Glutamatergic neuron (in vitro differentiated cells): ENCODE measurements around the gene ADAR. TPM values are rescaled to one million over a fixed set of nuclear protein-coding genes. Genes with fewer than 3 reads are reported as not detected.

Experiments used
- DNase-seq: peaks from one replicate; pipeline ENCODE4 v3.0.0; 2022
- H3K27ac Mint-ChIP-seq: one replicate; pipeline ENCODE4 v1.8.0; 2020; ENCODE audit warnings: mild to moderate bottlenecking, mixed read lengths, inconsistent platforms; ENCODE audit not compliant: unreplicated experiment
- H3K27me3 Mint-ChIP-seq: one replicate; pipeline ENCODE4 v1.8.0; 2020; ENCODE audit warnings: mild to moderate bottlenecking, moderate library complexity, mixed read lengths, inconsistent platforms; ENCODE audit not compliant: unreplicated experiment
- H3K36me3 Mint-ChIP-seq: one replicate; pipeline ENCODE4 v1.8.0; 2020; ENCODE audit warnings: mild to moderate bottlenecking, mixed read lengths, inconsistent platforms; ENCODE audit not compliant: unreplicated experiment
- H3K4me1 Mint-ChIP-seq: one replicate; pipeline ENCODE4 v1.8.0; 2020; ENCODE audit warnings: mild to moderate bottlenecking, low read depth, mixed read lengths, inconsistent platforms; ENCODE audit not compliant: unreplicated experiment
- H3K4me3 Mint-ChIP-seq: one replicate; pipeline ENCODE4 v1.8.0; 2020; ENCODE audit warnings: mild to moderate bottlenecking, mixed read lengths, inconsistent platforms; ENCODE audit not compliant: unreplicated experiment
- H3K9me3 Mint-ChIP-seq: one replicate; pipeline ENCODE4 v1.8.0; 2020; ENCODE audit warnings: mild to moderate bottlenecking, moderate library complexity, mixed read lengths, inconsistent platforms; ENCODE audit not compliant: unreplicated experiment
- total RNA-seq: library from RNA; stranded (reverse); fragmentation: NEBNext Ultra II Directional; extraction: Animal tissue kit (Norgen Biotek cat#: 25700); gene quantifications from one replicate; pipeline ENCODE4 v1.2.1, GENCODE V29; 2021; ENCODE audit not compliant: unreplicated experiment
- TF ChIP-seq, protein P1 (sequence below): fragments of 200-600 bp; sonication (generic); IDR thresholded peaks from one replicate; pipeline ENCODE4 v1.5.0; 2021; ENCODE audit not compliant: partially characterized antibody, unreplicated experiment

Gene ADAR
- total RNA-seq, 1 donor from 2014 or later, result 166 TPM

DNA sequence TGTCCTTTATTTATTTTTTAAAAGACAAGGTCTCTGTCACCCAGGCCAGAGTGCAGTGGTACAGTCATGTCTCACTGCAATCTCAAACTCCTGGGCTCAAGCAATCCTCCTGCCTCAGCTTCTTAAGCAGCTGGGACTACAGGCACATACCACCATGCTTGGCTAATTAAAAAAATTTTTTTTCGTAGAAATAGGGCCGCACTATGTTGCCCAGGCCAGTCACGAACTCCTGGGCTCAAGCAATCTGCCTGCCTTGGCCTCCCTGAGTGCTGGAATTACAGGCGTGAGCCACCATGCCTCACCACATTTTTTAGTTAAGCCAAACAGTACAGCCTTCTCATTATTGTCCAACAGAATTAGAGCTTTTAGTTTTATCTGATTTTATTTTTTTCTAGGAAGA is 7.4 kb upstream of the ADAR start:
- Mint-ChIP-seq H3K27ac (no peak overlapping the region), H3K4me3 (no peak overlapping the region), H3K9me3 (no peaks in the 10 kb centered on the region), H3K36me3 (no peaks in the 10 kb centered on the region), H3K4me1 (peaks cover 33% of the 10 kb centered on the region), H3K27me3 (no peaks in the 10 kb centered on the region)
- DNase-seq, result no peak
- TF ChIP-seq, protein P1, sequence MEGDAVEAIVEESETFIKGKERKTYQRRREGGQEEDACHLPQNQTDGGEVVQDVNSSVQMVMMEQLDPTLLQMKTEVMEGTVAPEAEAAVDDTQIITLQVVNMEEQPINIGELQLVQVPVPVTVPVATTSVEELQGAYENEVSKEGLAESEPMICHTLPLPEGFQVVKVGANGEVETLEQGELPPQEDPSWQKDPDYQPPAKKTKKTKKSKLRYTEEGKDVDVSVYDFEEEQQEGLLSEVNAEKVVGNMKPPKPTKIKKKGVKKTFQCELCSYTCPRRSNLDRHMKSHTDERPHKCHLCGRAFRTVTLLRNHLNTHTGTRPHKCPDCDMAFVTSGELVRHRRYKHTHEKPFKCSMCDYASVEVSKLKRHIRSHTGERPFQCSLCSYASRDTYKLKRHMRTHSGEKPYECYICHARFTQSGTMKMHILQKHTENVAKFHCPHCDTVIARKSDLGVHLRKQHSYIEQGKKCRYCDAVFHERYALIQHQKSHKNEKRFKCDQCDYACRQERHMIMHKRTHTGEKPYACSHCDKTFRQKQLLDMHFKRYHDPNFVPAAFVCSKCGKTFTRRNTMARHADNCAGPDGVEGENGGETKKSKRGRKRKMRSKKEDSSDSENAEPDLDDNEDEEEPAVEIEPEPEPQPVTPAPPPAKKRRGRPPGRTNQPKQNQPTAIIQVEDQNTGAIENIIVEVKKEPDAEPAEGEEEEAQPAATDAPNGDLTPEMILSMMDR, result no peak

GRCh38 chr1:154614901-154615300 is 6.9 kb upstream of the ADAR start:
- H3K27me3 Mint-ChIP-seq, result peaks cover under 1% of the 10 kb centered on the region
- TF ChIP-seq, protein P1, result no peak
- H3K9me3 Mint-ChIP-seq, result no peaks in the 10 kb centered on the region
- H3K4me1 Mint-ChIP-seq, result peaks cover 33% of the 10 kb centered on the region
- H3K36me3 Mint-ChIP-seq, result no peaks in the 10 kb centered on the region
- no peak for DNase-seq
- H3K4me3 Mint-ChIP-seq, result no peak overlapping the region
- no peak overlapping the region for H3K27ac Mint-ChIP-seq

DNA sequence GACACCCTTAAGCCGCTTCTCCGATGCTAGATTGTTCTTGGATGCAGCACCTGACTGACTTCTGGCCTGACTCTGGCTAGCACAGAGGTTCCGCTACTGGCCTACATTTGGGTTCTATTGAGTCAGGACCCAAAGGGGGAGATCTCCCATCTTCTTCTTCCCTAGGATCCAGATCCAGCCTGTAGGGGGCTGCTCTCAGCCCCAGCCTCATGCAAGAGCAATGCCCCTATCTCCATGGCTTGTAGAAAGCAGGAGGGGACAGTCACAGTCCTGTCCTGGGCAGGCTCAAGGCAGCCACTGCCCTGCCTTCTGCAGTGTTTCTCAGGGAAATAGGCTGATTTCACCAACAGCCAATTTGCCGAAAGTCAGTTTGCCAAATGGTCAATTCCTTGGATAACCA is 6.3 kb upstream of the ADAR start:
- peaks cover 2% of the 10 kb centered on the region for H3K27me3 Mint-ChIP-seq
- DNase-seq, result no peak
- TF ChIP-seq, protein P1, result no peak
- no peaks in the 10 kb centered on the region for H3K36me3 Mint-ChIP-seq
- no peak overlapping the region for H3K27ac Mint-ChIP-seq
- H3K9me3 Mint-ChIP-seq, result no peaks in the 10 kb centered on the region
- H3K4me1 Mint-ChIP-seq, result peaks cover 39% of the 10 kb centered on the region
- no peak overlapping the region for H3K4me3 Mint-ChIP-seq

- peaks cover 37% of the 10 kb centered on the region for H3K4me1 Mint-ChIP-seq
- DNase-seq, result no peak
- H3K9me3 Mint-ChIP-seq, result no peaks in the 10 kb centered on the region
- no peaks in the 10 kb centered on the region for H3K36me3 Mint-ChIP-seq
- H3K27ac Mint-ChIP-seq, result peak overlapping the region; percentile 50
- no peak overlapping the region for H3K4me3 Mint-ChIP-seq
- peaks cover 2% of the 10 kb centered on the region for H3K27me3 Mint-ChIP-seq
- TF ChIP-seq, protein P1, result no peak
These were observed 3.3 kb upstream of the ADAR start for GRCh38 chr1:154611150-154611862.

DNA sequence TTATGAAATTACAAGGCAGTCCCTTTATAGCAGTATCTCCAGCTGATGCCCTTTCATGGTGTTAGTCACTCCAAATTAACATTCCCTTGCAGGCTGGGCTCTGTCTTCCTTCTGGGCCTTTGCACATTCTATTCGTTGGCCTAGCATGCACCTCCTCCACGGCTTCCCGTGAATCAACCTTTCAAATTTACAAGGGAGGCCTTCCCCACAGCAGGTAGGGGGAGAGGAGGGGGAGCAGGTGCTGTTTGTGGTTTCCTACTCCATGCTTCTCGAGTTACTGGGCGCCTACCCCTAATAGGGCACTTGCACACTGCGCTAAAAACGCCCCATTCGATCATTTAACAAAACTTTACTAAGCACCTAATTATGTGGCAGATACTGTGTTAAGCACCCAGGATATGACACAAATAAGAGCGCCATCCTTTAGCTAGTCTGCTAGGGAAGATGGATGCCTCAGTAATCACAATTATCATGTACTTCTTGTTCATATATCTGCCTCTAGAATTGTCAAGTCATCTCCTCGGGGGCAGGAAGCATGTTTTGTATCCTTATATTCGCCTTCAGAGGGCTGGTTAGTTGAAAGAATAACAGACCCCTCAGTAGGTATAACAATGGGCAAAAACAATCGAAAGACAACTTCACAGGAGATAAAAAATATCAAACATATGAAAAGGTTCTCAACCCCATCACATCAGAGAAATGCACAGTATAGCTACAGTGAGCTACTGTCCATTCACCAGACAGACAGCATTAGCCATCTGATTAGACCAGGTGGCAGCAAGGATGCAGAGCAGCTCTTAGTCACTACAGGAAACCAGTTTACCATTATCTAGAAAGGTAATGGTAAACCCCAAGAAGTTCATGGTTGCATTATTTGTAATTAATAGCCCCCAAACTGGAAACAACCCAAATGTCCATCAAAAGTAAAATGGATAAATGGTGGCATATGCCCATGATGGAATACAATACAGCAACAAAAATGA is 1.7 kb upstream of the ADAR start:
- Mint-ChIP-seq H3K4me3 (peak overlapping the region; percentile 78), H3K9me3 (peaks cover 5% of the 10 kb centered on the region), H3K4me1 (peaks cover 30% of the 10 kb centered on the region), H3K36me3 (no peaks in the 10 kb centered on the region), H3K27ac (peak overlapping the region; percentile 71), H3K27me3 (peaks cover 2% of the 10 kb centered on the region)
- DNase-seq, result no peak
- TF ChIP-seq, protein P1, result no peak
